Heart left ventricle (tissue), 13 donors: ENCODE results near the gene UGT1A6.

Source experiments
- POLR2A ChIP-seq, 2 donors: fragments of 450-650 bp; IDR thresholded peaks; one replicate each; pipeline ENCODE4 v1.6.1; 2017; ENCODE audit warnings: antibody characterized with exemption in 2 of 2, mild to moderate bottlenecking in 2 of 2, moderate library complexity in 2 of 2
- TF ChIP-seq, protein P1 (sequence below), 12 donors: fragments of 200-600 bp; sonication (generic) in 4 of 12; IDR thresholded peaks; one replicate each; pipeline versions ENCODE4 v1.5.0 to v1.8.0; 2018 to 2022; ENCODE audit warnings: antibody characterized with exemption in 12 of 12, mild to moderate bottlenecking in 5 of 12
- donor health status: ischemic (EF 13 %, LVEDD 7.1; RV severe dilation, severe dysfunction).
- donor health status: DM: no; HTN: yes; CAD: no.
- donor health status: DM: no; HTN: no; CAD: no.
- donor health status: ischemic (EF 25% LVEDD 6.9; RV normal size, moderate dysfunction).
- donor health status: ischemic (EF 25% LVEDD 5.7; RV mildly dilated, moderate dysfunction).
- donor health status: ischemic (EF 35%, LVEDD 5.7; RV mildly dilated, moderate dysfunction).
- donor health status: nonischemic (EF 11% LVEDD 7.7; RV severe dilation, severe dysfunction).
- donor health status: DM: yes; HTN: yes; CAD: no.
- donor health status: PGD.
- donor health status: ischemic (EF 29% LVEDD 5.4; RV normal size, mild dysfunction).
- donor health status: nonischemic (EF 23%, LVEDD 6.1; RV moderate dilation, normal function).

GRCh38 chr2:233758141-233758540 lies 65.5 kb downstream of the UGT1A6 start:
- no peak for TF ChIP-seq POLR2A (IDR thresholded peaks at IDR 0.05)
- TF ChIP-seq, protein P1, sequence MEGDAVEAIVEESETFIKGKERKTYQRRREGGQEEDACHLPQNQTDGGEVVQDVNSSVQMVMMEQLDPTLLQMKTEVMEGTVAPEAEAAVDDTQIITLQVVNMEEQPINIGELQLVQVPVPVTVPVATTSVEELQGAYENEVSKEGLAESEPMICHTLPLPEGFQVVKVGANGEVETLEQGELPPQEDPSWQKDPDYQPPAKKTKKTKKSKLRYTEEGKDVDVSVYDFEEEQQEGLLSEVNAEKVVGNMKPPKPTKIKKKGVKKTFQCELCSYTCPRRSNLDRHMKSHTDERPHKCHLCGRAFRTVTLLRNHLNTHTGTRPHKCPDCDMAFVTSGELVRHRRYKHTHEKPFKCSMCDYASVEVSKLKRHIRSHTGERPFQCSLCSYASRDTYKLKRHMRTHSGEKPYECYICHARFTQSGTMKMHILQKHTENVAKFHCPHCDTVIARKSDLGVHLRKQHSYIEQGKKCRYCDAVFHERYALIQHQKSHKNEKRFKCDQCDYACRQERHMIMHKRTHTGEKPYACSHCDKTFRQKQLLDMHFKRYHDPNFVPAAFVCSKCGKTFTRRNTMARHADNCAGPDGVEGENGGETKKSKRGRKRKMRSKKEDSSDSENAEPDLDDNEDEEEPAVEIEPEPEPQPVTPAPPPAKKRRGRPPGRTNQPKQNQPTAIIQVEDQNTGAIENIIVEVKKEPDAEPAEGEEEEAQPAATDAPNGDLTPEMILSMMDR (IDR thresholded peaks at IDR 0.05) = no peak
